Tibial artery (tissue), 4 donors: ENCODE data around the gene CHD9.
A peak's percentile ranks its signal among the peaks of the same experiment; 100 is the strongest.

Experiments
- DNase-seq, 2 donors: peaks; one replicate each; pipeline ENCODE4 v3.0.0-alpha.2; 2019
- H3K27ac ChIP-seq, 2 donors: fragments of 200-600 bp; sonication (generic) in 1 of 2; 1 replicate in 1 of 2; 2 replicates in 1 of 2; pipeline ENCODE4 v1.5.1; 2018 to 2019; ENCODE audit warnings: mild to moderate bottlenecking in 1 of 2
- H3K27me3 ChIP-seq, 2 donors: fragments of 200-600 bp; sonication (generic) in 1 of 2; one replicate each; pipeline versions ENCODE4 v1.5.1 to v1.6.0; 2016 to 2019
- H3K36me3 ChIP-seq, 3 donors: fragments of 200-600 bp; sonication (generic) in 2 of 3; one replicate each; pipeline ENCODE4 v1.5.1; 2016 to 2019; ENCODE audit warnings: mild to moderate bottlenecking in 2 of 3
- H3K4me1 ChIP-seq, 4 donors: fragments of 200-600 bp; sonication (generic) in 2 of 4; 1 replicate in 3 of 4; 2 replicates in 1 of 4; pipeline ENCODE4 v1.5.1; 2016 to 2019
- H3K4me3 ChIP-seq, 2 donors: fragments of 200-600 bp; sonication (generic) in 1 of 2; 1 replicate in 1 of 2; 2 replicates in 1 of 2; pipeline ENCODE4 v1.5.1; 2018 to 2019; ENCODE audit warnings: mild to moderate bottlenecking in 2 of 2
- H3K9me3 ChIP-seq, 3 donors: fragments of 200-600 bp; sonication (generic) in 1 of 3; one replicate each; pipeline ENCODE4 v1.5.1; 2016 to 2019
- CTCF ChIP-seq, 2 experiments: fragments of 200-600 bp in 1 of 2; fragments of 450-650 bp in 1 of 2; IDR thresholded peaks; one replicate each; pipeline ENCODE4 v1.5.1; 2017 to 2019; ENCODE audit warnings: antibody characterized with exemption in 2 of 2, mild to moderate bottlenecking in 1 of 2, moderate library complexity in 1 of 2
- intact Hi-C: fragments of 100-400 bp; cut with DNase I; formaldehyde crosslinking; loops from one replicate; pipeline ENCODE4 v1.15.0; 2023; ENCODE audit warnings: low total_unique reads

The CHD9 gene

GRCh38 chr16:53131050-53131362, 76.2 kb downstream of the CHD9 start:
- H3K27me3 ChIP-seq: no peaks in the 10 kb centered on the region
- H3K4me3 ChIP-seq: peak overlapping the region; percentile 67 to 76
- no peak for DNase-seq
- H3K36me3 ChIP-seq: no peaks in the 10 kb centered on the region
- H3K27ac ChIP-seq: peak overlapping the region; percentile 87 to 88
- TF ChIP-seq CTCF (IDR thresholded peaks at IDR 0.05): no peak
- intact Hi-C loops: loop anchor here (2.0 kb wide), 2 partner anchors 40 to 76 kb away; partner anchors contain the start of gene CHD9
- no peaks in the 10 kb centered on the region for H3K9me3 ChIP-seq
- peaks cover 0 to 46% (median 22%) of the 10 kb centered on the region in 4 donors for H3K4me1 ChIP-seq

DNA sequence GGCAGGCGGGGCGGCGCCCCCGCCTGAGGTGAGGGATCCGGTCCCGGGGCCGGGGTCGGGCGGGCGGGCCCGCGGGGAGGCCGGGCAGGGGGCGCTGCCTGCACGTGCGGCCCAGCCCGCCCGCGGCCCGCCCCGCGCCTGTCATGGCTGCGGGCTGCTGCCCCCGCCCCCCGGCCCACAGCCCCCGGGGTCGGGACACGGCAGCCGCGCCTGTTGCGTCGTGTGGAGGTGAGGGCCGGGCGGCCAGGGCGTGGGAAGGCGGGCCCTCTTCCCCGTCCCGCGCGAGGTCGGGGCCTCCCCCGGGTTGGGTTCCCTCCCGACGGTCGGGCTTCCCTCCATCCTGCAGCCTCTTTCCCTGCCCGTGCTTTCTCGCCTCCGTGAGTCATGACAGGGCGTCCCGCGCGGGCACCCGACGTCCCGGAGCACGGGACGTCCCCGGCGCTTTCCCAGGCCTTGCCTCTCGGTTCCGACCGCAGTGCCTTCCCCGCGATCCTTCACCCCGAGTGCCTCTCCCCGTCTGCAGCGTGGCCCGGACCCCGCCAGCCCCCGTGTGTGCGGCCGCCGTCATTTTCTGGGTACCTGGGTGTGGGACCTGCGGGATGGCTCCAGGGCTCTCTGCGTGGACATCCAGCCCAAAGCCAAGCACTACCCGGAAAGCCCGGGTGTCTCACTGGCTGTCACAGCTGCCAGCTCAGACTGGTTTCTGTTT, 76.7 kb downstream of the CHD9 start:
- Histone ChIP-seq H3K27me3 (no peaks in the 10 kb centered on the region), H3K4me1 (peaks cover 0 to 51% (median 22%) of the 10 kb centered on the region in 4 donors), H3K27ac (peak overlapping the region; percentile 87 to 88), H3K4me3 (peak overlapping the region; percentile 67 to 76), H3K36me3 (no peaks in the 10 kb centered on the region), H3K9me3 (no peaks in the 10 kb centered on the region)
- DNase-seq: peak; percentile 75 to 84
- intact Hi-C loops: loop anchor here (2.0 kb wide), 3 partner anchors 29 to 77 kb away; partner anchors contain the start of gene CHD9
- TF ChIP-seq CTCF (IDR thresholded peaks at IDR 0.05): no peak

DNA sequence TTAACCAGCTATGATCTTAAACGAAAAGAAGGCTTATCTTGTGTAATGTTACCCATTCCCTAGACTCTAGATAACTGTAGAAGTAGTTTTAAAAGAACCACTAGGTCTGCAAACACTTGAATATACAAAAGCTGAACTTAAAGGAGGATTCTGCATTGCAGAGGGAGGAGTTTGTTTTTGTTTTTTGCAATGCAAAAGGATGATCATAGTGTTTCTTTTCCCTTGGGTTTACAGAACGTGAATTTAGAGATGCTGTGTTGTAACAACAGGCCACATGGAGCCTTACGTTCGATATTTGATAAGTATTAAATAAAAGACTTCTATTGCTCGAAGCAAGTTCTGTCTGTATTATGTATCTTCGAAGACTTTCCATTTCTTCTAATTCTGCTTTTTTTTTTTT, 77.6 kb downstream of the CHD9 start:
- Histone ChIP-seq H3K4me3 (peak overlapping the region; percentile 67 to 76), H3K27ac (peak overlapping the region; percentile 87 to 88), H3K9me3 (no peaks in the 10 kb centered on the region), H3K36me3 (no peaks in the 10 kb centered on the region), H3K27me3 (no peaks in the 10 kb centered on the region), H3K4me1 (peaks cover 0 to 60% (median 22%) of the 10 kb centered on the region in 4 donors)
- intact Hi-C loops: loop anchor here (2.0 kb wide), 1 partner anchor 28 kb away; no protein-coding TSS in a partner anchor
- DNase-seq: no peak
- TF ChIP-seq CTCF (IDR thresholded peaks at IDR 0.05): no peak

GRCh38 chr16:53135329-53135728, 80.5 kb downstream of the CHD9 start:
- H3K36me3 ChIP-seq: no peaks in the 10 kb centered on the region
- peak overlapping the region in 1 of 2 donors; percentile 44 for H3K27ac ChIP-seq
- no peaks in the 10 kb centered on the region for H3K27me3 ChIP-seq
- intact Hi-C loops: no loop called here
- no peak for DNase-seq
- H3K4me3 ChIP-seq: no peak overlapping the region
- no peaks in the 10 kb centered on the region for H3K9me3 ChIP-seq
- no peak for TF ChIP-seq CTCF (IDR thresholded peaks at IDR 0.05)
- H3K4me1 ChIP-seq: peaks cover 0 to 53% (median 17%) of the 10 kb centered on the region in 4 donors

GRCh38 chr16:53142823-53143568, 88.2 kb downstream of the CHD9 start:
- H3K27ac ChIP-seq: no peak overlapping the region
- H3K4me3 ChIP-seq: no peak overlapping the region
- H3K27me3 ChIP-seq: no peaks in the 10 kb centered on the region
- H3K9me3 ChIP-seq: no peaks in the 10 kb centered on the region
- no peak for TF ChIP-seq CTCF (IDR thresholded peaks at IDR 0.05)
- H3K36me3 ChIP-seq: peaks cover 0 to 3% (median 0%) of the 10 kb centered on the region in 3 donors
- no peak for DNase-seq
- peaks cover 0 to 14% (median 5%) of the 10 kb centered on the region in 4 donors for H3K4me1 ChIP-seq
- intact Hi-C loops: no loop called here
